ENCODE data around the gene SMIM7.

Gene SMIM7

DNA sequence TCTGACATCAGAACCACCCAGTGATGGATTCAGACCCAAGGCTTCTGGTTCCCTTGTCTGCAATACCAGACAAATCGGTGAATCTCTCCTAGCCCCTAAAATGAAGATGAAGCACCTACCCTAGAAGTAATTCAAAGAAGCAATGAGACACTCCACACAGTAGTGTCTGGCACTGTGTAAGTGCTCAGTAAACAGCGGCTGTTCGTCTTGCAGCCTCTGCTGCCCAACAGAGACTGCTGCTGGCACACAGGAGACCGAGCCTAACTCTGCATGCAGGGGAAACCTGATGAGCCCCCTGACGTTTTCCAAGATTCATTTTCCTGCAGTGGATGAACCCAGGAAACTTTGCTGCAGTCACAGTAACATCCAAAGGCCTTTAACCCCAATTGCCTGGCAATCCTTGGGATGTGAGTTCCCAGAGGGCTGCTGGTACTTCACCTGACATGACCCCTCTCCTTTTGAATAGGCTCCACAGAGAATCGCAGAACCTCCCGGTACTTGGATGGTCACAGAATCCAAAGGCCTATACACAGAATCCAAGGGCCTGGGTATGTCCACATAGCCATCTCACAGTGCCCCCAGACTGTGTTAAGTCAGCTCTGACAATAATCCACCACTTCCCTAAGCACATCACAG is 38.7 kb downstream of the SMIM7 start:
- no peak for DNase-seq (ENCODE audit: low spot score)

- no peak for DNase-seq (ENCODE audit: low spot score)
These were observed 39.4 kb downstream of the SMIM7 start for GRCh38 chr19:16620584-16620983.

GRCh38 chr19:16620018-16620417 is 39.9 kb downstream of the SMIM7 start:
- no peak for DNase-seq (ENCODE audit: low spot score)

GRCh38 chr19:16619457-16619856 is 40.5 kb downstream of the SMIM7 start:
- no peak for DNase-seq (ENCODE audit: low spot score)

DNA sequence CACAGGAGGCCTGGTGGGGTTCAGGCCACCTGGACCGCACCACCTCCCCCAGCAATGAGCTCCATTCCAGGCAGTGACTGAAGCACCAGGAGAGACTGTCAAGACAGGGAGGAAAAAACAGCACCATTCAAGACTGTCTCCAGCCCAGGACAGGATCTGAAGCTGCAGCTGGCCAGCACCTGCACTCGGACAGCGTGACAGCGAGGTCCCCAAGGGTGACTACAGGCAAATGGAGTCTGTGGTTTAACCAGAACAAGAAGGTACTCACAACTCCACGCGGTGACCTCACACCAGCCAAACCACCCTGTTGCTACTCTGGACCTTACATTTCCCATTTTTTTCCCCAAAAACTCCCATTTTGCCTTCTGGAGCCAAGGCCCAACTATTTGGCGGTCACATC is 41.7 kb downstream of the SMIM7 start:
- no peak for DNase-seq (ENCODE audit: low spot score)

GRCh38 chr19:16615808-16616207 is 44.1 kb downstream of the SMIM7 start:
- DNase-seq (ENCODE audit: low spot score), result peak; percentile 22

- no peak for DNase-seq (ENCODE audit: low spot score)
These were observed 45.0 kb downstream of the SMIM7 start for GRCh38 chr19:16614941-16615340.

- DNase-seq (ENCODE audit: low spot score), result no peak
These were observed 46.1 kb downstream of the SMIM7 start for GRCh38 chr19:16613841-16614240.

DNA sequence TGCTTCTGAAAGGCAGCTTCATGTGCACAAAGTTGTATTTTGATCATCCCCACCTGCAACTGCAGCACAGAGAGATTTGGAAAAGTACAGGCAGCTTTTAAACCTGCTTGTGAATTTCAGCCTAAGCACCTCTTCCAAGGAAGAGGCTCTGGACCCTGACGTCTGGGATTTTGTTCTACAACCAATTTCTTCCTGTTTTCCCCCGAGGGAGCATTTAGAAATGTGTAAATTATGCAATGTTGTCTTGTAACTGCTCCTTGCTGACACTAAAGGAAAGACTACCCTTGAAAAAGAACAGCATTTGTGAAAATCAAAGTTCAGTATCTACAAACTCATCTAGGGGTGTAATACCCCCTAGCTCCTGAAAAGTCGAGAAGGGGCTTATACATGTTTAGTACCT is 47.3 kb downstream of the SMIM7 start:
- no peak for DNase-seq (ENCODE audit: low spot score)

GRCh38 chr19:16611121-16611520 is 48.8 kb downstream of the SMIM7 start:
- DNase-seq (ENCODE audit: low spot score), result no peak

DNA sequence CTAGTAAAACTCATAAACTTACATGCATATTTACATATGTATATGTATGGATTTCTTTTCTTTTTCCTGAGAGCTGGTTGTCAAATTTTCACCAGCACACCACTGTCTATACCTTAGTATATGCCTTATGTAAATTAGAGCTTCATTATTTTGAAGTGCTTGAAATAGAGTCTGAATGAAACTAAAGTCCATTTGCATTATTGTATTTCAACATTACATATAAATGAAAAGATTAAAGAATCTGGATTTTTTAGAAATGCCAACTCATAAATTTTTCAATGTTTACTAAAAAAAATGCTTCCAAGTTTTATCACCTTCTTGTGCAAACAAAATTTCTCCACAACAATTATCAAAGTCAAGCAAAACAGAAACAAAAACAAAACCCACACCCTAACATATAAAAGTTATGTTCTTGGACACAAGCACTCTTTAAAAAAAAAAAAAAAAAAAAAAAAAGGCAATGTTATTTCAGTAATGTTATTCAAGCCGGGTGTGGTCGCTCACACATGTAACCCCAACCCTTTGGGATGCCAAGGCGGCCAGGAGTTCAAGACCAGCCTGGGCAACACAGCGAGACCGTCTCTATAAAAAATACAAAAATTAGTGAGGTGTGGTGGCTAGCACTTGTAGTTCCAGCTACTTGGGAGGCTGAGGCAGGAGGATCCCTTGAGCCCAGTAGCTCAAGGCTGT is 50.3 kb downstream of the SMIM7 start:
- DNase-seq (ENCODE audit: low spot score), result no peak

DNA sequence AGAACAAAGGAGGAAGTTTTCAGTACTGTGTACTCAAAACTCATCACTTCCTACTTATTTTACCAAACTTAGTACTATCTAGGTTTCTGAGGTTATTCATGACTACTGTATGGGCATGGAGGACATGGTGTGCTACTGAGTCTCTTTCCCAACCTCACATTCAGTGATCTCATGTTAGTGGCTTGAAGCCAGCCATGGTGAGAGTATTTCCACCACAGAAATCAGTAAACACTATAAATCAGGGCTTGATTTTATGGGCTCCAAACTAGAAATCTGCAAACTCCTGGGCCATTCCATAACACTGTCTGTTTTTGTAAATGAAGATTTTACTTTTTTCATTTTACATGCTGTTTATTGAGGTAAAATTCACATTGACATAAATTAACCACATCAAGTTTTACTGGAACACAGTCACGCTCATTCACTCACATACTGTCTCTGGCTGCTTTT is 51.6 kb downstream of the SMIM7 start:
- no peak for DNase-seq (ENCODE audit: low spot score)

DNA sequence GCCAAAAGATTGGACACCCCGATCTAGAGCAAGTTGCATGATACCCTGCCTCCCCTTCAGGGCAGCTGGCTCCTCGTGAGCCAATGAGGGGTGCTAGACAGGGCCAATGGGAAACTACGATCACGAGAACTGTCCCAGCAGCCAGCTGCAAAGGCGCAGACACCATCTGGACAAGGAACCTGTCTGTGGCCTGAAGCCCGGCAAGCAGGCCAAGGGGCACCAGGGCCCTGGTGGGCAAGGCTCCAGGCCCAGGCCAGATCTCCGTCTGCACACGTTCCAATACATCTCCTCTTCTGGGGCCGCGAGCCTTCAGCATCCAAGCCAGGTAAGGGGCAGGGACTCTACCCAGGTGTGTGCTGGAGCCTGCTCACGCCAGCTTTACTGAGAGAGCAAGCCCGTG is 52.1 kb downstream of the SMIM7 start:
- DNase-seq (ENCODE audit: low spot score), result no peak

- DNase-seq (ENCODE audit: low spot score), result no peak
These were observed 54.4 kb downstream of the SMIM7 start for GRCh38 chr19:16605553-16605994.

DNA sequence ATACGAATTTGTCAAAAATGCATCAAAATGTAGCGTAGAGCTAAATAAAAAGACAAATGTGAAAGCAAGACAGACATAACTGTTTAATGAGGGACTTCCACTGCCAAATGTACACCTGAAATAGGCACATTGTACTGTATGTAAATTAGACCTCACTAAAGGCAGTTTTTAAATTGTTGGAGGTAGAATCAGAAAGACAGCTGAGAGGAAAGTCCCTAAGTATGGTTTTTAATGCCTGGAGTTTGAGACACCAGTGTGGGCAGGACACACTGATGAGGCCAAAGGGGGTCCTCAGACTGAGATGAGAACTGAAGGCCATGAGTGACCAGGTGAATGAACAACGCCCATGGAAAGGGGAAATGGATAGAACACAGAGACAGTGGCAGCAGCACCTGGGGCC is 54.8 kb downstream of the SMIM7 start:
- no peak for DNase-seq (ENCODE audit: low spot score)

DNA sequence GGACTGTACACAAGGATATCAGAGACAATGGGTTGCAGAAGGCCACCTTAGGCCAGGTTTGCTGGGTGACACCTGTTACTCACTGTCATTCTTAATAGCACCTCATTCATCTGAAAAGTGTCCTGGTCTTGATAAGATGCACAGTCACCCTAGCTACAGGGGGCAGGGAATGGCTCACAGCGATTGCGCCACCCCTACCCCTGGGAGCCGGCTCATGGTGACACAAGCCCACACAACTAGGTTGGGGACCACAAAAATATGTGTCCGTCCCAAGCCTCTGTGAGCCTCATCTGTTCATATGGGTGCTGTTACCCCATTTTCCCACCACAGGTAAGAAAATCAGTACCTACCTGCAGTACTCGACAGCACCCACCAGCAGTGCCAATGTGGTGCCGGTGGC is 55.3 kb downstream of the SMIM7 start:
- DNase-seq (ENCODE audit: low spot score), result no peak

DNA sequence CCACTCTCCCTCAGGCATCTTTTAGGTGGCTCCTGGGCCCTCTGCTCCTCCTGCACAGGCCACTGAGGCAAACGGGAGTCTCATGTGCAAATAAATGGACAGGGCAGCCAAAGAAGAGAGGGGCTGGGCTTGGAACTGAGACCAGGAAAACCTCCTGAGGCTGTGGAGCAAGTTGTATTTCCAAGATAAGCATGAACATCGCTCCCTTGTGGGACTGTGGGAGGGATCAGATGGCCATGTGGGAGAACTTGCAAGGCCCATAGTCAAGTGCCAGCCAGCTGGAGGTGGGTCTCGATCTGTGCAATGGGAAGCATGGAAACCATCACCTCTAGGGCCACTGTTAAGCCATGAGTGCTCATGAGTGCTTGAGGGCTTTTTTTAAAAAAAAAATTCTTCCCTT is 56.9 kb downstream of the SMIM7 start:
- no peak for DNase-seq (ENCODE audit: low spot score)

DNA sequence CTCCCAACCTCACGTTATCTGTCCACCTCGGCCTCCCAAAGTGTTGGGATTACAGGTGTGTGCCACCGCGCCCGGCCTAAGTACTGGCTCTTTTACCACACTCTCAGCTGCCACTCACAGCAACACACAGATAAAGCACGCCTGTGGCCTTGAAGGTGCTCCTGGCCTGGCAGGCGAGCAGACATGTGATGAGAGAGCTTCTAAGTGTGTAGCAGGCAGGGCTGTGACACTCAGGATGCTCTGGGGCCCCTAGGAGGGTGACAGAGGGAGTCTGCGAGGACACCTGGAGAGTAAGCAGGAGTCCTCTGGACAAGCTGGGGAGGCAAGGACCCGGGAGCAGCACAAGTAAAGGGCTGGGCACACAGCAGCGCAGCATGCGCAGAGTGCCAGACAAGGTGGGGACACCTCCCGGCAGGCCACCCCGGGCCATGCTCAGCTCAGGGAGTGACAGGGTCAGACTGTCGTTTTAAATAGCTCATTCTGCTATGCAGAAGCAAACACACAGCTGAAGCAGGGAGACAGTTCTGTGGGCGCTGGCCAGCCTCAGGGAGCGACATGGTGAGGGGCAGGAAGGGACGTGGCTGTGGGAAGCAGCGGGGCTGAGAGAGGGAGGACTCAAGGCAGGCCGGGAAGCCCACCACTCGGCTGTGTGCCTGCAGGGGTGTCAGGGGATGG is 58.4 kb downstream of the SMIM7 start:
- no peak for DNase-seq (ENCODE audit: low spot score)

- no peak for DNase-seq (ENCODE audit: low spot score)
These were observed 59.1 kb downstream of the SMIM7 start for GRCh38 chr19:16600824-16601223.

DNA sequence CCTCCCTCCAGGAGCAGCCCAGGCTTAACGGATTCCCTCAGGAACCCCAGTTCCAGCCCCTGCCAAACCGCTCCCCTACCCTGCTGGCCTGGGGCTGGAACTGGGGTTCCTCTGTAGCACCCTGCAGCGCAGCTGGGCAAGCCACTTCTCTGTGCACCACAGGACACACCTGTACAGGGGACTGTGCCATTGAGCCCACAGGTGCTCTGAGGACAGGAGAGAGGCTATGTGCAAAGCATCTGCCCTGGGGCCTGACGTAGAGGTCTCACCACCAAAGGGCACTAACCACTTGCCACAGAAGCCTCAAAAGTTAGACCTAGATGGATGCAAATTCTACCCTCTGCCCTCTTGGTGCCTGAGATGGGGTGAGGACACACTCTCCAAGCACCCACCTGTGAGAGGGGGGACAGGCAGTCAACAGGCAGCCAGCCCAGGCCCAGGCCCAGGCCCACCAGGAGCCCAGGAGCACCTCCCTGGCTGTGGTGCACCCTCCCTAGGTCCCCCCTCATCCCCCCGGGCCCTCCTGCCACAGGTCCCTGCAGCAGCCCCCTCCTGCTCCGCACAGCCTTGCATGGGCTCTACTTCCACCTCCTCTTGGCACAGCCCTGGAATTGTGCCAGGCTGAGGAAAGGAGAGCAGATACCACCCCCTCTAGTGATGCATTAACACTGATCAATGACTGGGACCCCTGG is 60.1 kb downstream of the SMIM7 start:
- no peak for DNase-seq (ENCODE audit: low spot score)

DNA sequence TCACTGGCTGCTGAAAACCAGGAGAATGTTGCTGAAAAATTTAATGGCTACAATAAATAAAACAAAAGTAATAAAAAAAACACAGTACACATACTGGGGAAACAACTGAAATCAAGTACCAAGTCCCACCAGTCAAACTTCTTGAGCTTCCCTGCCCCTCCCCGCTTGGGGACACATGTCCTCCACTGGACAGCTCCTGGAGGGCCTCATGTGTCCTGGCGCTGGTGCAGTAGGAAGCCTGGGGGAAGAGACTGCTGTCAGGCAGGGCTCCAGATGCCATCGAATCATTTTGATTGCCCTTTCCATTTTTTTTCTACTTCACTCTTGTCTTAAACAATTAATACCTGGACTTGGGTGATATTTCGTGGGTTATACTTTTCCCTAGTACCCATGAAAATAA is 61.1 kb downstream of the SMIM7 start:
- DNase-seq (ENCODE audit: low spot score), result no peak

- DNase-seq (ENCODE audit: low spot score), result no peak
These were observed 63.5 kb downstream of the SMIM7 start for GRCh38 chr19:16596399-16596798.
